Esophagus squamous epithelium (tissue), 5 donors: ENCODE results near the gene SGSM2. TPM values are rescaled to one million over a fixed set of nuclear protein-coding genes. Genes with fewer than 3 reads are reported as not detected.

Experiments used
- DNase-seq: peaks from one replicate; lab custom pipeline; 2025; lab: John Stamatoyannopoulos, UW
- H3K27ac ChIP-seq, 4 donors: fragments of 200-600 bp; sonication (generic); one replicate each; pipeline ENCODE4 v1.5.1; 2016 to 2019; ENCODE audit warnings: mild to moderate bottlenecking in 1 of 4
- H3K27me3 ChIP-seq, 4 donors: fragments of 200-600 bp; sonication (generic); 1 replicate in 3 of 4; 2 replicates in 1 of 4; pipeline versions ENCODE4 v1.5.1 to v1.6.0; 2017 to 2021; ENCODE audit warnings: antibody characterized with exemption in 1 of 4
- H3K36me3 ChIP-seq, 3 donors: fragments of 200-600 bp; sonication (generic); one replicate each; pipeline ENCODE4 v1.5.1; 2016 to 2019
- H3K4me1 ChIP-seq, 3 donors: fragments of 200-600 bp; sonication (generic); one replicate each; pipeline ENCODE4 v1.5.1; 2017 to 2019
- H3K4me3 ChIP-seq, 4 donors: fragments of 200-600 bp; sonication (generic); 1 replicate in 3 of 4; 2 replicates in 1 of 4; pipeline ENCODE4 v1.5.1; 2016 to 2019; ENCODE audit warnings: mild to moderate bottlenecking in 2 of 4, moderate library complexity in 1 of 4
- H3K9me3 ChIP-seq, 3 donors: fragments of 200-600 bp; sonication (generic); one replicate each; pipeline ENCODE4 v1.5.1; 2016 to 2019
- CTCF ChIP-seq, 6 experiments: fragments of 450-650 bp in 4 of 6; fragments of 200-600 bp in 2 of 6; sonication (generic) in 2 of 6; IDR thresholded peaks; one replicate each; pipeline ENCODE4 v1.5.1; 2016 to 2019; ENCODE audit warnings: antibody characterized with exemption in 6 of 6, mild to moderate bottlenecking in 4 of 6, moderate library complexity in 4 of 6
- POLR2A ChIP-seq, 4 donors: fragments of 450-650 bp; IDR thresholded peaks; one replicate each; pipeline ENCODE4 v1.6.1; 2017; ENCODE audit warnings: antibody characterized with exemption in 4 of 4, mild to moderate bottlenecking in 4 of 4, moderate library complexity in 3 of 4
- WGBS, 2 donors: methylation state at CpG; one replicate each; pipeline ENCODE4 v1.1.5; 2018; 5-methylcytosine and 5-hydroxymethylcytosine counted together
- intact Hi-C: fragments of 100-400 bp; cut with DNase I; formaldehyde crosslinking; loops from one replicate; pipeline ENCODE4 v1.15.0; 2022
- total RNA-seq, 4 donors: library from RNA; depleted of rRNA; stranded (reverse); fragments of >200 nt; gene quantifications; one replicate each; pipeline ENCODE4 v1.1.0, GENCODE V29; 2016
- donor health status: DM: yes; HTN: yes; CAD: no.

Gene SGSM2
- total RNA-seq, 4 donors from 2014 or later = 24.3 to 67.9 (median 35.3) TPM

- Histone ChIP-seq H3K27ac (no peak overlapping the region), H3K4me3 (no peak overlapping the region), H3K36me3 (peaks cover 8 to 67% (median 17%) of the 10 kb centered on the region in 3 donors), H3K9me3 (no peaks in the 10 kb centered on the region), H3K4me1 (peaks cover 11 to 37% (median 18%) of the 10 kb centered on the region in 3 donors), H3K27me3 (no peaks in the 10 kb centered on the region)
- DNase-seq = no peak
- no peak for TF ChIP-seq POLR2A (IDR thresholded peaks at IDR 0.05)
- no peak for TF ChIP-seq CTCF (IDR thresholded peaks at IDR 0.05)
- intact Hi-C loops = no loop called here
- WGBS, 2 donors = 93% methylated on average over 7 to 12 of the region's 19 CpGs
Observed at GRCh38 chr17:2362416-2362815, 25.1 kb downstream of the SGSM2 start.

DNA sequence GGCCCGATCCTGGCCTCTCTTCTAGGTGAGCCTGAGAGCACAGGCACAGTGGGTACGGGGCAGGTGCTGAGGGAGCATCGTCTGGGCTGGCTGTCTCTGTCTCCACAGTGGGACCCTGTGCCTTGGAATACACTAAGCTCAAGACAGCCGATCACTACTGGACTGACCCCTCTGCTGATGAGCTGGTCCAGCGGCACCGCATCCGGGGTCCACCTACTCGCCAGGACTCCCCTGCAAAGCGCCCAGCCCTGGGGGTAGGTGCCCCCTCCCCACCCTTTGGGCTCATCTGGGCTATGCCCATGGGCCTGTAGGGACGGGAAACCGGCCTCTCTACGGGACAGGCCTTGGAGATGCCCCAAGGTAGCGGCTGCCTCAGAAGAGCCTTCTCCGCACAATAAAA, 25.6 kb downstream of the SGSM2 start:
- Histone ChIP-seq H3K36me3 (peaks cover 8 to 67% (median 17%) of the 10 kb centered on the region in 3 donors), H3K9me3 (no peaks in the 10 kb centered on the region), H3K27ac (no peak overlapping the region), H3K4me1 (peaks cover 11 to 41% (median 18%) of the 10 kb centered on the region in 3 donors), H3K27me3 (no peaks in the 10 kb centered on the region), H3K4me3 (no peak overlapping the region)
- intact Hi-C loops = no loop called here
- 95 to 100% methylated on average over 6 to 9 of the region's 14 CpGs for WGBS, 2 donors
- no peak for TF ChIP-seq POLR2A (IDR thresholded peaks at IDR 0.05)
- TF ChIP-seq CTCF (IDR thresholded peaks at IDR 0.05) = no peak
- no peak for DNase-seq

GRCh38 chr17:2363318-2363717, 26.0 kb downstream of the SGSM2 start:
- peaks cover 11 to 45% (median 18%) of the 10 kb centered on the region in 3 donors for H3K4me1 ChIP-seq
- intact Hi-C loops = no loop called here
- peaks cover 8 to 70% (median 17%) of the 10 kb centered on the region in 3 donors for H3K36me3 ChIP-seq
- H3K4me3 ChIP-seq = no peak overlapping the region
- TF ChIP-seq POLR2A (IDR thresholded peaks at IDR 0.05) (no peak), CTCF (IDR thresholded peaks at IDR 0.05) (no peak)
- DNase-seq = no peak
- H3K9me3 ChIP-seq = no peaks in the 10 kb centered on the region
- 92% methylated on average over 10 to 13 of the region's 21 CpGs for WGBS, 2 donors
- H3K27ac ChIP-seq = no peak overlapping the region
- no peaks in the 10 kb centered on the region for H3K27me3 ChIP-seq

GRCh38 chr17:2363851-2364762, 26.8 kb downstream of the SGSM2 start:
- Histone ChIP-seq H3K27ac (no peak overlapping the region), H3K9me3 (no peaks in the 10 kb centered on the region), H3K4me1 (peaks cover 7 to 44% (median 14%) of the 10 kb centered on the region in 3 donors), H3K36me3 (peaks cover 8 to 78% (median 17%) of the 10 kb centered on the region in 3 donors), H3K4me3 (no peak overlapping the region), H3K27me3 (no peaks in the 10 kb centered on the region)
- intact Hi-C loops = no loop called here
- WGBS, 2 donors = 51 to 71% methylated on average over 10 to 16 of the region's 26 CpGs
- no peak for DNase-seq
- TF ChIP-seq CTCF (IDR thresholded peaks at IDR 0.05) (no peak), POLR2A (IDR thresholded peaks at IDR 0.05) (no peak)

GRCh38 chr17:2364763-2365116, 27.4 kb downstream of the SGSM2 start:
- H3K4me3 ChIP-seq = no peak overlapping the region
- 96% methylated on average over 8 of the region's 12 CpGs; no CpG with 5 or more reads in 1 of the 2 donors for WGBS, 2 donors
- no peaks in the 10 kb centered on the region for H3K27me3 ChIP-seq
- TF ChIP-seq POLR2A (IDR thresholded peaks at IDR 0.05) (no peak), CTCF (IDR thresholded peaks at IDR 0.05) (no peak)
- no peak for DNase-seq
- intact Hi-C loops = no loop called here
- no peak overlapping the region for H3K27ac ChIP-seq
- no peaks in the 10 kb centered on the region for H3K9me3 ChIP-seq
- peaks cover 8 to 83% (median 17%) of the 10 kb centered on the region in 3 donors for H3K36me3 ChIP-seq
- H3K4me1 ChIP-seq = peaks cover 4 to 43% (median 8%) of the 10 kb centered on the region in 3 donors
